Activated T-cell treated with anti-CD3 and anti-CD28 coated beads, Interleukin-2, amount 50 U/mL, for 4 hours (primary cell): ENCODE data around the gene SEMA6B. TPM values are rescaled to one million over a fixed set of nuclear protein-coding genes. Genes with fewer than 3 reads are reported as not detected.
"Not testable (repeated sequence)": the region's sequence is repeated elsewhere in the genome, so short reads cannot be mapped to it uniquely, and the experiment has no call there.

Experiments used
- ATAC-seq, 2 donors: fragments of 200-7000 bp; cut with Tn5 transposase; one replicate each; pipeline ENCODE4 v1.10.0; 2021
- DNase-seq: peaks from one replicate; pipeline ENCODE4 v3.0.0-alpha.2; 2020
- H3K27me3 Mint-ChIP-seq: one replicate; pipeline ENCODE4 v1.8.0; 2021; ENCODE audit warnings: low read depth, mixed read lengths
- H3K36me3 Mint-ChIP-seq: one replicate; pipeline ENCODE4 v1.8.0; 2022; ENCODE audit warnings: mixed read lengths; ENCODE audit not compliant: insufficient read depth
- H3K4me1 Mint-ChIP-seq: one replicate; pipeline ENCODE4 v1.8.0; 2021; ENCODE audit warnings: low read depth, mixed read lengths
- H3K4me3 Mint-ChIP-seq: one replicate; pipeline ENCODE4 v1.8.0; 2021; ENCODE audit warnings: mild to moderate bottlenecking, moderate library complexity, mixed read lengths
- H3K9me3 Mint-ChIP-seq: one replicate; pipeline ENCODE4 v1.8.0; 2021; ENCODE audit warnings: mixed read lengths
- total RNA-seq, 3 donors: library from RNA; stranded (reverse); gene quantifications; one replicate each; pipeline ENCODE4 v1.2.1, GENCODE V29; 2021

Gene SEMA6B
- total RNA-seq, 3 donors from 2014 or later, result 0.08 to 0.18 (median 0.14) TPM

GRCh38 chr19:4570916-4571304 lies 11.4 kb upstream of the SEMA6B start:
- Mint-ChIP-seq H3K4me1 (no peaks in the 10 kb centered on the region), H3K9me3 (no peaks in the 10 kb centered on the region), H3K4me3 (no peak overlapping the region), H3K27me3 (peaks cover 17% of the 10 kb centered on the region), H3K36me3 (no peaks in the 10 kb centered on the region)
- DNase-seq, result no peak
- no peak for ATAC-seq

GRCh38 chr19:4570402-4570801 lies 10.9 kb upstream of the SEMA6B start:
- Mint-ChIP-seq H3K27me3 (peaks cover 12% of the 10 kb centered on the region), H3K4me3 (no peak overlapping the region), H3K4me1 (no peaks in the 10 kb centered on the region), H3K36me3 (no peaks in the 10 kb centered on the region), H3K9me3 (no peaks in the 10 kb centered on the region)
- ATAC-seq, result no peak
- no peak for DNase-seq

GRCh38 chr19:4568886-4569285 lies 9.4 kb upstream of the SEMA6B start:
- Mint-ChIP-seq H3K4me3 (no peak overlapping the region), H3K36me3 (no peaks in the 10 kb centered on the region), H3K4me1 (no peaks in the 10 kb centered on the region), H3K9me3 (no peaks in the 10 kb centered on the region), H3K27me3 (peaks cover 11% of the 10 kb centered on the region)
- no peak for ATAC-seq
- no peak for DNase-seq

- DNase-seq (peak; percentile 55), ATAC-seq (peak; percentile 71 to 77)
- no peaks in the 10 kb centered on the region for H3K4me1 Mint-ChIP-seq
- H3K27me3 Mint-ChIP-seq, result peaks cover 7% of the 10 kb centered on the region
- no peak overlapping the region for H3K4me3 Mint-ChIP-seq
- H3K9me3 Mint-ChIP-seq, result no peaks in the 10 kb centered on the region
- no peaks in the 10 kb centered on the region for H3K36me3 Mint-ChIP-seq
Observed at GRCh38 chr19:4567584-4568071, 8.1 kb upstream of the SEMA6B start.

GRCh38 chr19:4566402-4567051 lies 7.0 kb upstream of the SEMA6B start:
- H3K4me3 Mint-ChIP-seq, result no peak overlapping the region
- ATAC-seq (no peak), DNase-seq (no peak)
- no peaks in the 10 kb centered on the region for H3K9me3 Mint-ChIP-seq
- peaks cover 7% of the 10 kb centered on the region for H3K27me3 Mint-ChIP-seq
- no peaks in the 10 kb centered on the region for H3K4me1 Mint-ChIP-seq
- H3K36me3 Mint-ChIP-seq, result no peaks in the 10 kb centered on the region

GRCh38 chr19:4563562-4563961 lies 4.1 kb upstream of the SEMA6B start:
- ATAC-seq, H3K4me1 Mint-ChIP-seq, H3K4me3 Mint-ChIP-seq, H3K36me3 Mint-ChIP-seq, H3K9me3 Mint-ChIP-seq, DNase-seq, H3K27me3 Mint-ChIP-seq: not testable (repeated sequence)

GRCh38 chr19:4562085-4562484 lies 2.6 kb upstream of the SEMA6B start:
- ATAC-seq, DNase-seq, H3K27me3 Mint-ChIP-seq, H3K9me3 Mint-ChIP-seq, H3K4me3 Mint-ChIP-seq, H3K36me3 Mint-ChIP-seq, H3K4me1 Mint-ChIP-seq: not testable (repeated sequence)

- ATAC-seq, result no peak
- H3K9me3 Mint-ChIP-seq, result no peaks in the 10 kb centered on the region
- no peak for DNase-seq
- no peak overlapping the region for H3K4me3 Mint-ChIP-seq
- H3K36me3 Mint-ChIP-seq, result no peaks in the 10 kb centered on the region
- no peaks in the 10 kb centered on the region for H3K4me1 Mint-ChIP-seq
- no peaks in the 10 kb centered on the region for H3K27me3 Mint-ChIP-seq
Observed at GRCh38 chr19:4557971-4558941, 1.2 kb downstream of the SEMA6B start.

GRCh38 chr19:4557144-4557970 lies 2.1 kb downstream of the SEMA6B start:
- DNase-seq (no peak), ATAC-seq (peak in 1 of 2 donors; percentile 40)
- Mint-ChIP-seq H3K4me3 (peak overlapping the region; percentile 16), H3K4me1 (no peaks in the 10 kb centered on the region), H3K27me3 (peaks cover 2% of the 10 kb centered on the region), H3K9me3 (no peaks in the 10 kb centered on the region), H3K36me3 (no peaks in the 10 kb centered on the region)

- Mint-ChIP-seq H3K4me3 (no peak overlapping the region), H3K4me1 (no peaks in the 10 kb centered on the region), H3K27me3 (peaks cover 6% of the 10 kb centered on the region), H3K36me3 (no peaks in the 10 kb centered on the region), H3K9me3 (no peaks in the 10 kb centered on the region)
- DNase-seq, result no peak
- peak in 1 of 2 donors; percentile 42 for ATAC-seq
Observed at GRCh38 chr19:4556597-4557127, 2.8 kb downstream of the SEMA6B start.

- Mint-ChIP-seq H3K9me3 (no peaks in the 10 kb centered on the region), H3K4me1 (no peaks in the 10 kb centered on the region), H3K36me3 (no peaks in the 10 kb centered on the region), H3K4me3 (no peak overlapping the region), H3K27me3 (peaks cover 7% of the 10 kb centered on the region)
- ATAC-seq (no peak), DNase-seq (no peak)
Observed at GRCh38 chr19:4555657-4556561, 3.6 kb downstream of the SEMA6B start.

- Mint-ChIP-seq H3K9me3 (no peaks in the 10 kb centered on the region), H3K4me1 (no peaks in the 10 kb centered on the region), H3K27me3 (peaks cover 7% of the 10 kb centered on the region), H3K36me3 (no peaks in the 10 kb centered on the region), H3K4me3 (no peak overlapping the region)
- ATAC-seq (no peak), DNase-seq (no peak)
Observed at GRCh38 chr19:4554717-4555116, 4.8 kb downstream of the SEMA6B start.

- Mint-ChIP-seq H3K9me3 (no peaks in the 10 kb centered on the region), H3K36me3 (no peaks in the 10 kb centered on the region), H3K4me1 (no peaks in the 10 kb centered on the region), H3K27me3 (peaks cover 9% of the 10 kb centered on the region), H3K4me3 (no peak overlapping the region)
- ATAC-seq (no peak), DNase-seq (no peak)
Observed at GRCh38 chr19:4553775-4554174, 5.7 kb downstream of the SEMA6B start.
